ENCODE data around the gene CARD11. TPM values are rescaled to one million over a fixed set of nuclear protein-coding genes. Genes with fewer than 3 reads are reported as not detected.

CARD11 gene
- total and polyA plus RNA-seq, 2 experiments from 2014 or later: 17.7 to 29.0 TPM

DNA sequence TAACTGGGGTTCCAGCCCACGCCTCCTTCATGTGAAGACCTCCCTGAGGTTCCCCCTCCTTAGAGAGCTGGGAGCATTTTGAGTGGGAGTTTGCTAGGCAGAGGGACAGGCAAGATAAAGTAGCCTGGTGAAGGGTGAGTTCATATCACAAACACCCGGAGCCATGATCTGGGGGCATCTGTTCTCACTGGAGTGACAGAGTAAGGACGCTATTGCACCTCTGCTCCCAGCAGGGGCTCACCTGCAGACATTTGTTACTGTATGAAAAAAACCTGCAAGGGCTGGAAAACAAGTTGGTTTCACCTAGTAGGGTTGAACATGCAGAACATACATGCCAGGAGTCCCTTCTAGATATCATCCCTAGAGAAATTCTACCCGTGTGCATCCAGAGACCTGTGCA is 88.4 kb downstream of the CARD11 start (continued):
- TF ChIP-seq, protein P1, sequence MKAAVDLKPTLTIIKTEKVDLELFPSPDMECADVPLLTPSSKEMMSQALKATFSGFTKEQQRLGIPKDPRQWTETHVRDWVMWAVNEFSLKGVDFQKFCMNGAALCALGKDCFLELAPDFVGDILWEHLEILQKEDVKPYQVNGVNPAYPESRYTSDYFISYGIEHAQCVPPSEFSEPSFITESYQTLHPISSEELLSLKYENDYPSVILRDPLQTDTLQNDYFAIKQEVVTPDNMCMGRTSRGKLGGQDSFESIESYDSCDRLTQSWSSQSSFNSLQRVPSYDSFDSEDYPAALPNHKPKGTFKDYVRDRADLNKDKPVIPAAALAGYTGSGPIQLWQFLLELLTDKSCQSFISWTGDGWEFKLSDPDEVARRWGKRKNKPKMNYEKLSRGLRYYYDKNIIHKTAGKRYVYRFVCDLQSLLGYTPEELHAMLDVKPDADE (IDR thresholded peaks at IDR 0.05): no peak
- TF ChIP-seq JUNB (IDR thresholded peaks at IDR 0.05; ENCODE audit: unreplicated experiment) (no peak), EZH2 (IDR thresholded peaks at IDR 0.05; ENCODE audit: low read depth, unreplicated experiment) (no peak), NANOG (IDR thresholded peaks at IDR 0.05; ENCODE audit: borderline replicate concordance) (no peak)
- TF ChIP-seq, protein P2, sequence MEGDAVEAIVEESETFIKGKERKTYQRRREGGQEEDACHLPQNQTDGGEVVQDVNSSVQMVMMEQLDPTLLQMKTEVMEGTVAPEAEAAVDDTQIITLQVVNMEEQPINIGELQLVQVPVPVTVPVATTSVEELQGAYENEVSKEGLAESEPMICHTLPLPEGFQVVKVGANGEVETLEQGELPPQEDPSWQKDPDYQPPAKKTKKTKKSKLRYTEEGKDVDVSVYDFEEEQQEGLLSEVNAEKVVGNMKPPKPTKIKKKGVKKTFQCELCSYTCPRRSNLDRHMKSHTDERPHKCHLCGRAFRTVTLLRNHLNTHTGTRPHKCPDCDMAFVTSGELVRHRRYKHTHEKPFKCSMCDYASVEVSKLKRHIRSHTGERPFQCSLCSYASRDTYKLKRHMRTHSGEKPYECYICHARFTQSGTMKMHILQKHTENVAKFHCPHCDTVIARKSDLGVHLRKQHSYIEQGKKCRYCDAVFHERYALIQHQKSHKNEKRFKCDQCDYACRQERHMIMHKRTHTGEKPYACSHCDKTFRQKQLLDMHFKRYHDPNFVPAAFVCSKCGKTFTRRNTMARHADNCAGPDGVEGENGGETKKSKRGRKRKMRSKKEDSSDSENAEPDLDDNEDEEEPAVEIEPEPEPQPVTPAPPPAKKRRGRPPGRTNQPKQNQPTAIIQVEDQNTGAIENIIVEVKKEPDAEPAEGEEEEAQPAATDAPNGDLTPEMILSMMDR (conservative IDR thresholded peaks at IDR 0.05; ENCODE audit: low read depth in 2 of 2): no peak

DNA sequence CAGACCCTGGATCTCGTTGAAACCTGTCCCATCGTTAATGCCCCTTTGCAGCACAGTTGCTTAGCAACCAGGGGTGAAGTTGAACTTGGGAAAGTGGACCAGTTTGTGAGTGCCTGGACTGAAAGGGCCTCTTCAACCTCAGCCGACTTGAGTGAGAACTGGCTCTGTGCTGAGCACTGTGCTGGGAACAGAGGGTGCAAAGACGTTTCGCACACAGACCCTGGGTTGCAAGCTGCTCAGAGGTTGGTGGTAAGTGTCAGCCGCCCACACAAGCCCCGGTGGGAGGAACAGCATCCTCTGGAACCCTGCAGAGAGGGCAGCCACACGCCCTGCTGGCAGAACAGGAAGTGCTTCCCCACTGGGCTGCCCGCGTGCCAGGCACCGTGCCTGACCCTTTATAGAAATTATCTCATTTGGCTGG is 89.2 kb downstream of the CARD11 start:
- Mint-ChIP-seq H3K36me3 (ENCODE audit: low read depth) (peaks cover 39% of the 10 kb centered on the region), H3K27ac (no peak overlapping the region), H3K27me3 (ENCODE audit: insufficient read depth, low read depth, poor library complexity) (peaks cover 4% of the 10 kb centered on the region), H3K9me3 (peaks cover 26% of the 10 kb centered on the region), H3K4me3 (no peak overlapping the region), H3K4me1 (peaks cover 7% of the 10 kb centered on the region; the same call in 1 of the 3 replicates)
- H3K4me2 ChIP-seq: no peak overlapping the region
- H3K27ac ChIP-seq (ENCODE audit: low read depth): no peak overlapping the region
- no peaks in the 10 kb centered on the region for H3K79me2 ChIP-seq (replicated peaks; ENCODE audit: insufficient read depth)
- no peak for TF ChIP-seq ZNF331 (CRISPR knock-in tag; IDR thresholded peaks at IDR 0.05; ENCODE audit: low read depth)
- TF ChIP-seq EZH2 (IDR thresholded peaks at IDR 0.05; ENCODE audit: low read depth, unreplicated experiment): no peak
- no peak for TF ChIP-seq CREB1 (CRISPR knock-in tag; IDR thresholded peaks at IDR 0.05; ENCODE audit: low read depth)
- TF ChIP-seq, protein P2 (conservative IDR thresholded peaks at IDR 0.05; ENCODE audit: low read depth in 2 of 2): no peak
- H3K27me3 ChIP-seq (ENCODE audit: insufficient read depth): no peaks in the 10 kb centered on the region
- H3K9me2 ChIP-seq (ENCODE audit: insufficient read depth): 0 out of 2 replicates have a peak, but pooled peaks cover 3% of the 10 kb centered on the region
- no peak for DNase-seq (ENCODE audit: low spot score)
- no peaks in the 10 kb centered on the region for H4K20me1 ChIP-seq (replicated peaks; ENCODE audit: insufficient read depth)
- H3F3A ChIP-seq (replicated peaks; ENCODE audit: low read depth): no peaks in the 10 kb centered on the region
- no peaks in the 10 kb centered on the region for H3K4me1 ChIP-seq (ENCODE audit: insufficient read depth)
- no peak for ATAC-seq
- H3K4me3 ChIP-seq: no peak overlapping the region
- 0 out of 2 replicates have a peak, but pooled peaks cover 4% of the 10 kb centered on the region for H3K36me3 ChIP-seq (ENCODE audit: insufficient read depth)
- H2AFZ ChIP-seq: no peak overlapping the region
